Stimulated activated CD8-positive, alpha-beta memory T cell treated with anti-CD3 and anti-CD28 coated beads, Interleukin-7, amount 100 ng/mL, for 48 hours (primary cell): ENCODE measurements around the gene FLNB.

ENCODE experiments used
- DNase-seq, 2 donors: peaks; one replicate each; pipeline ENCODE4 v3.0.0-alpha.2; 2020; ENCODE audit warnings: low read depth in 1 of 2; ENCODE audit errors: extremely low read depth in 1 of 2

The FLNB gene

GRCh38 chr3:58005669-58006068 is 2.6 kb upstream of the FLNB start:
- no peak for DNase-seq

- DNase-seq = no peak
Measured at GRCh38 chr3:58006661-58007060, 1.6 kb upstream of the FLNB start.

GRCh38 chr3:58009026-58009748 is 965 bp downstream of the FLNB start:
- DNase-seq = peak; percentile 9 to 39

GRCh38 chr3:58009749-58010535 is 1.7 kb downstream of the FLNB start:
- no peak for DNase-seq

GRCh38 chr3:58010562-58010961 is 2.3 kb downstream of the FLNB start:
- no peak for DNase-seq

GRCh38 chr3:58011580-58011979 is 3.4 kb downstream of the FLNB start:
- no peak for DNase-seq

- no peak for DNase-seq
Measured at GRCh38 chr3:58012302-58012701, 4.1 kb downstream of the FLNB start.

- no peak for DNase-seq
Measured at GRCh38 chr3:58013099-58013498, 4.9 kb downstream of the FLNB start.

GRCh38 chr3:58013973-58014649 is 5.9 kb downstream of the FLNB start:
- no peak for DNase-seq

GRCh38 chr3:58015520-58015915 is 7.3 kb downstream of the FLNB start:
- no peak for DNase-seq

GRCh38 chr3:58016710-58017109 is 8.5 kb downstream of the FLNB start:
- DNase-seq = no peak

- DNase-seq = no peak
Measured at GRCh38 chr3:58018892-58019742, 10.9 kb downstream of the FLNB start.

- DNase-seq = no peak
Measured at GRCh38 chr3:58020783-58021071, 12.5 kb downstream of the FLNB start.

GRCh38 chr3:58021072-58021959 is 13.1 kb downstream of the FLNB start:
- DNase-seq = no peak

GRCh38 chr3:58021962-58022361 is 13.7 kb downstream of the FLNB start:
- no peak for DNase-seq

GRCh38 chr3:58022490-58022889 is 14.3 kb downstream of the FLNB start:
- no peak for DNase-seq

GRCh38 chr3:58023531-58023930 is 15.3 kb downstream of the FLNB start:
- DNase-seq = no peak

GRCh38 chr3:58025406-58025805 is 17.2 kb downstream of the FLNB start:
- DNase-seq = no peak

- DNase-seq = no peak
Measured at GRCh38 chr3:58025837-58026569, 17.8 kb downstream of the FLNB start.
